GM21528 (cell line): ENCODE measurements around the gene CFAP45.
A peak's percentile ranks its signal among the peaks of the same experiment; 100 is the strongest.

Experiments
- ATAC-seq: cut with Tn5 transposase; IDR thresholded peaks from one replicate; pipeline ENCODE4 v1.9.1; 2021; ENCODE audit warnings: mild to moderate bottlenecking, moderate library complexity; ENCODE audit not compliant: unreplicated experiment, low FRiP score

CFAP45 gene

GRCh38 chr1:159831412-159832141 is 68.4 kb downstream of the CFAP45 start:
- ATAC-seq: no peak

- no peak for ATAC-seq
These were observed 69.2 kb downstream of the CFAP45 start for GRCh38 chr1:159830722-159831121.

DNA sequence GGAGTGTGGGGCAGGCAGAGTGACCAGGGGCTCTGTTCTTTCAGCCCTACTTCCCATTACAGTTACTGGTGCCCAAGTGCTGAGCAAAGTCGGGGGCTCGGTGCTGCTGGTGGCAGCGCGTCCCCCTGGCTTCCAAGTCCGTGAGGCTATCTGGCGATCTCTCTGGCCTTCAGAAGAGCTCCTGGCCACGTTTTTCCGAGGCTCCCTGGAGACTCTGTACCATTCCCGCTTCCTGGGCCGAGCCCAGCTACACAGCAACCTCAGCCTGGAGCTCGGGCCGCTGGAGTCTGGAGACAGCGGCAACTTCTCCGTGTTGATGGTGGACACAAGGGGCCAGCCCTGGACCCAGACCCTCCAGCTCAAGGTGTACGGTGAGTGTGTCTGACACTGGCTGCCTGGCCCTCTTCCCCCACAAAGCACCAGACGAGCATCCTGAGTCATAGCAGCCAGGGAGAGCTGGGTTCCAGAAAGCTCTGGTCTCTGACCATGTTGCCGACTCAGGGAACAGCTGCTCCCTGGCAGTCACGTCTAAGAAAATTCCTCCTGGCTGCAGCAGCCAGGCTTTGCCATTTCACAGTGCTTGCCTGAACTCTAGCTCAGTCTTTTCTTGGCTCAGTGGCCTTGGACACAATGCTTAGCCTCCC is 70.0 kb downstream of the CFAP45 start:
- no peak for ATAC-seq

DNA sequence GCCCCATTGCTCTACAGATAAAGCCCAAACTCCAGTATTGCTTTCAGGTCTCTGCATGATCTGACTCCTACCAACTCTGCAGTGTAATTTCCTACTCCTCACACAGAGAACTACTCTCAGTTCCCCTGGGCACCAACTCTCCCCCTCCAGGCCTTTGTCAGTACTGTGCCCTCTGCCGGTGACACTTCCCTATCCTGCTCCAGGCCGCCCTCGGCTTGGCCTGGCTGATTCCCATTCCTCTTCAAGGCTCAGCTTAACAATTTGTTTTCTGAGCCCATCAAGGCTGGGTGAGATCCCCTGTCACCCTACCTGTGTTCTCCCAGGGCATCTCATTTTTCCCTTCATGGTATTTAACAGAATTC is 70.7 kb downstream of the CFAP45 start:
- ATAC-seq: peak; percentile 76

GRCh38 chr1:159828581-159829272 is 71.2 kb downstream of the CFAP45 start:
- ATAC-seq: no peak

DNA sequence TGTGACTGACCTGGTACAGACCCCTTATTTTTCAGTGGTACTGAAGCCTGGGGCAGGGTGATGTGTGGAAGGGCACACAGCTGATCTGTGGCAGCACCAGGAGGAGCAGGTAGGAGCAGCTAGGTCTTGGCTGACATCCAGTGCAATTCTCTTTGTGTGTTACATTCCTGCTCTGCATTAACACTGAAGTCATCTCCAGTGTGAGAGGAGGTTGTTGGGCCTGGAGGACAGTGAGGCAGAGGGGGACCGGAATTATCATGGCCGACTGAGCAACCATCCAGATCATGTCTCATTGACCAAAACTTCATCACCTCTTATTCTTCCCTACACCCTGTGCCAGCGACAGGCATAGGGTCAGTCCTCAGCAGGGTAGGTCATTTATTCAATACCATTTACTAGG is 71.8 kb downstream of the CFAP45 start:
- no peak for ATAC-seq

DNA sequence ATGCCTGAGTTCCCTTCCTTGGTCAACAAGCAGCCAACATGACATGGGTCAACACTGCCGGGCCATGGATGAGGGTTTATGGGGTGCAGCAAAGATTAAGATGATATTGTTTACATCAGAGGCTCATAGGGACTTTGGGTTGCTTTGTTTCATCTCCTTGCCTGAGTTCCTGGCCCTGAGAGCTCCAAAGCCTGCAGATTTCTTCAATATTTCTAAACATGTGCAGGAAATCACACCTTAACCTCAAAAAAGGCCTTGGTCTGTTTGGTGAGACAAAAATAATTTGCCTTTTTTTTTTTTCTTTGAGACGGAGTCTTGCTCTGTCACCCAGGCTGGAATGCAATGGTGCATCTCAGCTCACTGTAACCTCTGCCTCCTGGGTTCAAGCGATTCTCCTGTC is 72.4 kb downstream of the CFAP45 start:
- no peak for ATAC-seq

- no peak for ATAC-seq
These were observed 72.9 kb downstream of the CFAP45 start for GRCh38 chr1:159827102-159827490.

- ATAC-seq: no peak
These were observed 73.4 kb downstream of the CFAP45 start, which contains the start of gene SLAMF8 for GRCh38 chr1:159826441-159827101. SLAMF8 (plus strand) TSS chr1:159826873; CDS start chr1:159826899, 26 bp downstream.

- no peak for ATAC-seq
These were observed 74.4 kb downstream of the CFAP45 start for GRCh38 chr1:159825564-159825963.

- no peak for ATAC-seq
These were observed 76.6 kb downstream of the CFAP45 start for GRCh38 chr1:159823406-159823805.
